Stimulated activated CD4-positive, alpha-beta T cell treated with anti-CD3 and anti-CD28 coated beads, Interleukin-2, amount 100 ng/mL, for 4 hours (primary cell): Measurements from ENCODE around the gene C22orf15.

Source experiments
- DNase-seq: peaks from one replicate; pipeline ENCODE4 v3.0.0-alpha.2; 2020; ENCODE audit warnings: low read depth

The C22orf15 gene

DNA sequence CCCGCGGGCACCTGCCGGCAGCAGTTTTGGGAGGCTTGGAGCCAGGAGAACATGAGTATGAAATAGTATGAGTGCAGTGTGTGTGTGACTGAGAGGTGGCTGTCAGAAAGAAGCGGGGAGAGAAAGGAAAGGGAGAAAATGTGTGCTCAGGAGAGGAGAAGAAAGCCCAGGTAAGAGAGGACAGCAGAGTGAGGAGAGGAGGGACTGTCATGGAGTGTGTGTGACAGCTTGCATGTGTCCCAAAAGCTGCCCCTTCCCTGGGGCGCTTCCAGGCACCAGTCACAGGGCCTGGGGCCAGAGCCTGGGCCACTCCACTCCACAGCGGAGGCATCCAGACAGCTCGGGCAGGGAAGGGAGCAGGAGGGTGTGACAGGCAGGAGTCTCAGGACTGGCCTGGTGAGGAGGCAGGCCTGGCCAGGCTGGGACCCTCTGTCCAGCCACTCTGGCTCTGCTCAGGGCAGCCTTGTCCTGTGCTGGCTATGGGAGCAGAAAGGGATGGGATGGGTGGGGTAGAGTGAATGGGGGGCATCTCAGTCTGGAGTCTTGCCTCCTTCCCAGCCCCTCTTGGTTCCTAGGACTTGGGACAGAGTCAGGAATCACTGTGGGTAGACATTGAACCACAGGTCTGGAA, 10.8 kb downstream of the C22orf15 start:
- DNase-seq: no peak

DNA sequence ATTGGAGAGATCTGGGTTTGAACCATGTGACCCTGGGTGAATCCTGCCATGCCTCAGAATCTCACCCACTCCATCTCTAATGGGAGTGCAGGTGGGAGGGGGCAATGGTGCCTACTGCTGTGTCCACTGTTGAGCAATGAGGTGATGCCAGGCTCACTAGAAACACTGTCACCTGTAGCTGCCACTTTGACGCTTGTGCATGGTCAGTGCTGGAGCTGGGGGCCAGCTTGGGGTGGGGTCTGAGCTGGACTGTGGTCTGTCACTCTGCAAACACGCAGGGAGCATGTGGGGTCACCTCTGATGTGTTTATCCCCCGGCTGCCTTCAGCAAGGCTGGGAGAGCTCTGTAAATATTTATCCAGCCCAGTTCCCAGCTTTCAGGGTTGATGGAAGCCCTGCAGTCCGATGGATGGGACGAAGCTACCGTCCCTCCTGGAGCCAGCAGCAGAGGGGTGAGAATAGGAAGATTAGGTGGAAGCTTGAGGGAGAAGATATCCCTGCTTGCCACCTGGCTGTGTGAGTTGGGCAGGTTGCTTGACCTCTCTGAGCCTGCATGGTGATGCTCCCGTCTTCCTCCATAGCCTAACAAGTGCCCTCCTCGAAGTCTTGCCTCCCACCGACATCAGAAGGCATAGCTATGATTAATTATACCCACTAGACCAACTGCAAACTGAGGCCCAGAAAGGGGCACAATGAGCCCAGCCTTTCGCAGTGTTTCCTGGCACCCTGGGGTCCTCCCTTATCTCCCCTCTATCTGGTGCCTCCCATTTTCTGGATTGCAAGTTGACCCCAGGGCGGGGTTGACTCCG, 11.5 kb downstream of the C22orf15 start:
- no peak for DNase-seq

DNA sequence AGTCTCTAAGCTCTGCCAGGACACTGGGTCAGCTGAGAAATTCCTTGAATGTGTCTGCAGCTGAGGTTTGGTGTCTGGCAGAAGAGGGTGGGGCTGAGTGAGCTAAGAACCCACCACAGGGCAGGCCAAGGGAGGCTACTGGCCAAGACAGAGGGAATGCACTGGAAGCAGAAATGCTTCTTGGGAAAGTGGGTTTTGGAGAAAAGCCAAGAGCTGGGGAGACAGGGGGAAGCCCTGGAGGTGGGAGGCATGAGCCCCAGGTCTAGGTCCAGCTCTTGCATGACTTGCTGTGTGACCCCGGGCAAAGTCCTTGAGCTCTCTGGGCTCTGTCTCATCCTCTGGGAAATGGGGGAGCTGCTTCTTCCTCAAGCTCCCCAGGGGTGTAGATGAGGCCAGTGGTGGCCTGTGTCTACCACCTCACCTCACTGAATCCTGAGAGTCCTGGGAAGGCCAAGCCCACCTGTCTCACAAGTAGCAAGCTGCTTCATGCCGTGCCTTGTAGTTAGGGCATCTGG, 12.2 kb downstream of the C22orf15 start:
- no peak for DNase-seq

DNA sequence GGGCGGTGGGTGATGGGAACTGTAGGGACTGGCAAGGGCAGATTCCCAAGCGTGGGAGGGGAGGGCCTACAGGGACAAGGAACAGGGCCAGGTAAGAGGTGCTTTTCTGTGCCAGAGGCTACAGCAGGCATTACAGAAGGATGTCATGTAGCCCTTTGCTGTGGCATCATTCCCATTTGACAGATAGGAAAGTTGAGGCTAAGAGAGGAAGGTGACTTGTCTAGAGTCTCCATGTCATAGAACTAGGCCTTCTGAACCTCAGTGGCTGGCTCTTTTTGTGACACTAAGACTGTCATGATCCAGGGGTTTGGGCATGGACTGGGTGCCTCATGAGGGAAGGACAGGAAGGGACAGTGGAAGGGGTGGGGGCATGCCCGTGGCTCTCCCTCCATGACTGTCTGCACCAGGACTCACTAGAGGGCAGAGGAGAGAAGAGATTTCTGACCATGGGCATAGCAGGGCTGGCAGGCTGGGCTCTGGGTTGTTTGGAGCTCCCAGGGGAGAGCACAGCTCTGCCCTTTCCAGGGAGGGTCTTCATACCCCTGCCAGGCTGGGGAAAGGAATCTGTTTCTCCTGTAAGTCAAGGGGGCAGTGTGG, 13.1 kb downstream of the C22orf15 start:
- DNase-seq: no peak

DNA sequence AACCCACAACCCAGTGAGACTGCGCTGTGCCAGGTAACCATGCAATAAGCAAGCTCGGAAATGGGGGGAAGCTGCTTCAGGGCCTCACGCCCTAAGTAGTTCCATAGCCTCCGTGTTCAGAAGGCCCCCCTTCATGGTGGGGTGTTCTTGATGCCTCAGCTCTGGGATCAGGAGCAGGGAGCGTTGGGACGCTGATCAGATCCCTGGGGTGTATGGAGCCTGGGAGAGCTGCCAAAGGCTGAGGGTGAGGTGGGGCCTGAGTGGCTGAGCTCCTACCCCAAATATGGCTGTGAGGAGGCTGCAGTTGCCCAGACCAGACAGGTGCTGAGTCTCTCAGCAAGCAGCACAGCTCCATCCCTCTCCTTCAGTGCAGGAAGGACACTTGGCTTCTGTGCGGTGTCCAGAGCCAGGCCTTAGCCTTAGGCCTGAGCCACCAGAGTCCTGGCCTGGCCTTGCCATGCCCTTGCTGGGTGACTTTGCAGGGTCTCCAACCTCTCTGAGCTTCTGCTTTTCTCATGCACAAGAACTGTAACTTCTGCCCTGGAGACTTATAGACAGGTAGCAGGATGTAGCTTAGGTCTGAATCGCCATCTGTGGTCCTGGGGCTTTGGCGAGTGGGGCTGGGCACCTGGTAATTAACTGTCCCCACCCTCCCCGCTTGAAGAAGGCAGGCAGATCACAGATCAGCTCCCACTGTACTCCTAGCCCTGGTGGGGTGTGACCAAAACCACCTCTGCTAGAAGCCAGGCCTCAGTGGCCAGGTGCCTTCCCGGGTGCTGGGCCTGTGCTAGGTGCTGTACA, 15.2 kb downstream of the C22orf15 start:
- no peak for DNase-seq

DNA sequence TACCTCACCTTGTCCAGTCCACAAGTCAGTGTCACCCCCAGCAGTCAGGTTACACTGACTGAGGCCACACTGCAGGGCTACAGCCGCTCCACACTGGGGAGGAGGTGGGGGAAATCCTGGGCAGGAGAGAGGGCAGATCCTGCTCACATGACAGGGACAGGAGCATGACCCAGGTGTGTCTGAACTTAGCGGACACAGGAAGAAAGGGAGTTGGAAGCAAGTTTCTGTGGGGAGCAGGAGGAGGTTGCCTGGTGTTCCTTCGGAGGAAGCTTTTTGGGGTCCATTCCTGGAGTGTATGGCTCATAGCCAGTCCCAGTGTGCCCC, 15.7 kb downstream of the C22orf15 start:
- DNase-seq: no peak

DNA sequence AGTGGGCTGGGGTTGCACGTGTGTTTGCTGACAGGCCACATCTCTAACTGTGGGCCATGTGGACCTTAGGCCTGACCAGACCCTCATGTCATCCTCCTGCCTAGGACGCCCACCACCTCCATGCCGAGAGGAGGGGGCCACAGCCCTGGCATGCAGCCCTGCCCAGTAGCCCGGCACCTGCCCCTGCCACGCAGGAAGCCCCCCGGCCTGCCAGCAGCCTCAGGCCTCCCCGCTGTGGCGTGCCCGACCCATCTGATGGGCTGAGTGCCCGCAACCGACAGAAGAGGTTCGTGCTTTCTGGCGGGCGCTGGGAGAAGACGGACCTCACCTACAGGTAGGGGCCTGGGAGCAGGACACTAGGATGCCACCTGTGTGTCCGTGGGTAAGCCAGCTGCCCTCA, 16.3 kb downstream of the C22orf15 start:
- DNase-seq: no peak

DNA sequence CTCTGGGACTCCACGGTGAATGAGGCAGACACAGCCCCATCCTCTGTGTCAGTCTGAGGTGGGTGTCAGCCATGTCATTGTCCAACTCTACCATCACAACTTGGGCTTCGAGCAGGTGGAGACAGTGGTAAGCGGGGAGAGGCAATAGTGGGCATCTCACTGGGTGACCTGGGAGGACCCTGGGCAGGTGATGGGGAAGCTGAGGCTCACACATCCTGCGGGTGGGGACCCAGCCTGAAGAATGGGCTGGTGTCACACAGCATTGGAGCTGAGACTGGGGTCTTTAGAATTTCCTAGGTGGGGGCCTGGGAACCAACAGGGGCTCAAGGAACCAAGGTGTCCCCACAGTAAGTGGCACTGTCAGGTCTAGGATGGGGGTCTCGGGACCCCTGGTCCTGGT, 16.9 kb downstream of the C22orf15 start:
- DNase-seq: no peak

DNA sequence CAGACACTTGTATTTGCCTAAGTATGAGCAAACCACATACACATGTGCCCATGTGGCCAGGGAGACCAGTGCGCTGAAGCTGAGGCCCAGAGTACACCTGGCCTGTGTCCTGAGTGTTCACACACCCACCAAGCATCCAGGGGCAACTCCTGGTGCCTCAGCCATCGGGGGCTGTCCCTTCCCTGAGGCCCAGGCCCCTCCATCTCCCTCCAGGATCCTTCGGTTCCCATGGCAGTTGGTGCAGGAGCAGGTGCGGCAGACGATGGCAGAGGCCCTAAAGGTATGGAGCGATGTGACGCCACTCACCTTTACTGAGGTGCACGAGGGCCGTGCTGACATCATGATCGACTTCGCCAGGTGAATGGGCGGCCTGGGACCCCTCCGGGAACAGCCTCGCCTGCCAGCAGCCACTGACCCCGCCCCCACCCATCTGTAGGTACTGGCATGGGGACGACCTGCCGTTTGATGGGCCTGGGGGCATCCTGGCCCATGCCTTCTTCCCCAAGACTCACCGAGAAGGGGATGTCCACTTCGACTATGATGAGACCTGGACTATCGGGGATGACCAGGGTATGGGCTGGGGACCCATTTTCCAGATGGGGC, 17.5 kb downstream of the C22orf15 start:
- DNase-seq: no peak

DNA sequence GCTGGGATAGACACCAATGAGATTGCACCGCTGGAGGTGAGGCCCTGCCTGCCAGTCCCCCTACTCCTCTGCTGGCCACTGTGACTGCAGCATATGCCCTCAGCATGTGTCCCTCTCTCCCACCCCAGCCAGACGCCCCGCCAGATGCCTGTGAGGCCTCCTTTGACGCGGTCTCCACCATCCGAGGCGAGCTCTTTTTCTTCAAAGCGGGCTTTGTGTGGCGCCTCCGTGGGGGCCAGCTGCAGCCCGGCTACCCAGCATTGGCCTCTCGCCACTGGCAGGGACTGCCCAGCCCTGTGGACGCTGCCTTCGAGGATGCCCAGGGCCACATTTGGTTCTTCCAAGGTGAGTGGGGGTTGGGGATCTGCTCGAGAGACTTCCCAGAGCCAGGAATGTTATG, 18.3 kb downstream of the C22orf15 start:
- no peak for DNase-seq

DNA sequence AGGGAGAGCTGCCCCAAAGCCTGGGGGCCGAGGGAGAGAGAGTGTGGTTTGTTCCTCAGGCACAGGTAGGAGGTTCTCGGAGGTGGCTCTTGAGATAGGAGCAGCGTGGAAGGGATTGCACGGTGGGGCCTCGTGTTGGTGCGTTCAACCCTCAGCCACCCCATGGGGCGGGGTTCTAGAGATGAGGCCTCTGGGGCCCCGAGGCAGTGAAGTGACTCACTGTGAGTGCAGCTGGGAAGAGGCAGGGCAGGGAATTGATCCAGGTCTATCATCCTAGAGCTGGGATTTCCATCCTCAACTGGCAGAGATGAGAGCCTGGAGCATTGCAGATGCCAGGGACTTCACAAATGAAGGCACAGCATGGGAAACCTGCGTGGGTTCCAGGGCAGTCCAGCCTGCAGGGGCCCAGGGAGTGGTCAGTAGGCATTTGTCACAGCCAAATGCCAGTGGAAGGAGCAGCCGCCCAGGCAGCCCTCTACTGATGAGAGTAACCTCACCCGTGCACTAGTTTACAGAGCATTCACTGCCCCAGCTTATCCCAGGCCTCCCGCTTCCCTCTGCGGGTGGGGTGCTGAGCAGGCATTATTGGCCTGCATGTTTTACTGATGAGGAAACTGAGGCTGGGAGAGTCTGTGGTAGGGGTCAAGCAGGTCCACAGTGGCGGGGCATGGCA, 18.9 kb downstream of the C22orf15 start:
- DNase-seq: no peak

DNA sequence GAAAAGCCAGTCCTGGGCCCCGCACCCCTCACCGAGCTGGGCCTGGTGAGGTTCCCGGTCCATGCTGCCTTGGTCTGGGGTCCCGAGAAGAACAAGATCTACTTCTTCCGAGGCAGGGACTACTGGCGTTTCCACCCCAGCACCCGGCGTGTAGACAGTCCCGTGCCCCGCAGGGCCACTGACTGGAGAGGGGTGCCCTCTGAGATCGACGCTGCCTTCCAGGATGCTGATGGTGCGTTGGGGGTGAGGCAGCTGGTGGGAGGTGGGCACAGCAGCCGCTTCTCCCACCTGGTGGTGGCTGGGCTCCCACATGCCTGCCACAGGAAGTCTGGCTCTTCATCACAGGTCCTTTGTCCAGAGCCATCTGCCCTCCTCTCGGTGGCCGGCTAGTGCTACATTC, 19.5 kb downstream of the C22orf15 start:
- no peak for DNase-seq

DNA sequence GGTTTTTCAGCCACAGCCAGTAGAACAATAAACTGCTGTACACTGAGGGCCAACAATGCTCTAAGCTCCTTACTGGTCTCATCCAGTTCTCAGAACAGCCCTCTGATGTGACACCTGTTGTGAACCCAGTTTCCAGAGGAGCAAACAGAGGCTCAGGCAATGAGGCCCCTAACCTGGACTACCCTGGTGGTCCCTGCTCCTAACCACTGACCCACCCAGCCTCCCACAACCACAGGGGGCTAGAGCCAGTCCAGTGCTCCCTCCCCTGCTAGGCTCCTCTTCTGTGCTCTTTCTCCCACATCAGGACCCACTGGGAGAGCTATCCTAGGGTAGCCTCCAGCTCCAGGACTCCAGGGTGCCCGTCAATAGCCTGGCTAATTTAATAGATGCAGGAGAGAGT, 19.9 kb downstream of the C22orf15 start:
- DNase-seq: no peak

DNA sequence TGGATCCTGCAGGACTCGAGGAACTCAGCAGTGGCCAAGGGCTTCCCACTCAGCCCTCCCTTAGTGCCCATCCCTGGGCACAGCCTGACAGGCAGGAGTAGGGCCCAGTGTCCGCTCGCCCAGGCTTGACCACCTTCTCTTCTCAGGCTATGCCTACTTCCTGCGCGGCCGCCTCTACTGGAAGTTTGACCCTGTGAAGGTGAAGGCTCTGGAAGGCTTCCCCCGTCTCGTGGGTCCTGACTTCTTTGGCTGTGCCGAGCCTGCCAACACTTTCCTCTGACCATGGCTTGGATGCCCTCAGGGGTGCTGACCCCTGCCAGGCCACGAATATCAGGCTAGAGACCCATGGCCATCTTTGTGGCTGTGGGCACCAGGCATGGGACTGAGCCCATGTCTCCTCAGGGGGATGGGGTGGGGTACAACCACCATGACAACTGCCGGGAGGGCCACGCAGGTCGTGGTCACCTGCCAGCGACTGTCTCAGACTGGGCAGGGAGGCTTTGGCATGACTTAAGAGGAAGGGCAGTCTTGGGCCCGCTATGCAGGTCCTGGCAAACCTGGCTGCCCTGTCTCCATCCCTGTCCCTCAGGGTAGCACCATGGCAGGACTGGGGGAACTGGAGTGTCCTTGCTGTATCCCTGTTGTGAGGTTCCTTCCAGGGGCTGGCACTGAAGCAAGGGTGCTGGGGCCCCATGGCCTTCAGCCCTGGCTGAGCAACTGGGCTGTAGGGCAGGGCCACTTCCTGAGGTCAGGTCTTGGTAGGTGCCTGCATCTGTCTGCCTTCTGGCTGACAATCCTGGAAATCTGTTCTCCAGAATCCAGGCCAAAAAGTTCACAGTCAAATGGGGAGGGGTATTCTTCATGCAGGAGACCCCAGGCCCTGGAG, 20.7 kb downstream of the C22orf15 start:
- no peak for DNase-seq

DNA sequence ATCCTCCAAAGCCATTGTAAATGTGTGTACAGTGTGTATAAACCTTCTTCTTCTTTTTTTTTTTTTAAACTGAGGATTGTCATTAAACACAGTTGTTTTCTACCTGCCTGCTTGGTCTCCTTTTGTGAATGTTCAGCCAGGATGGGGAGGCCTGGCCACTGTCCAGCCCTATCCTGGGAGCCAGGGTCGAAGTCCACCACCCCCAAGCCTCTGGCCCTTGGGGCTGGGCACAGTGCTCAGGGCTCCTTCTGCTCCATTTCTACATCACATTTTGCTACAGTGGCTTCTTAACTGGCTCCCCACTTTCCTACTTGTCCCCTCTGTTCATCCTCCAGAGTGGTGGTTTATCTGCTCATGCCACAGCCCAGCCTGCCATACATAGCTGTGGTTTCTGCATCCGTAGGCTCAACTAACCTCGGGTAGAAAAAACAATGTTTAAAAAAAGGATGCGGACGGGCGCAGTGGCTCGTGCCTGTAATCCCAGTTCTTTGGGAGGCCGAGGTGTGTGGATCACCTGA, 21.5 kb downstream of the C22orf15 start:
- no peak for DNase-seq

DNA sequence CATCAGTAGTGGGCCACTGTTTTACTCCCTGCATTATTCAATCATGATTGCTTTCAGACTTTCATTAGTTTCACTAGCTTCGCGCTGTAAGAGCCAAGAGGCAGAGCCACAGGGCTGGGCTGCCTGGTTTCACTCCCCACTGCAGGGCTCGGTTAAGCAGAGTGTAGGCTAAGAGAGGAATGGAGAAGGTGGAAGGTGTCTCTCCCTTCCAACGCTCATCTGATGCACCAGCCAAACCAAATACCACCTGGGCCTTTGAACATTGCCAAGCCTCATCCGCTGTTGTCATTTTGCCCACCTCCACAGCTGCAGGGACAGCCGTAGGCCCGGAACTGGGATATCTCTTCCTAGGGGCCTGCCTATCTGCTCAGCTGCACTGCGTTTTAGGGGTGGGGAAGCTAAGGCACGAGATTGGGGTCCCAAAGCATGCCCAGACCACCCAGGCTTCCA, 23.5 kb downstream of the C22orf15 start:
- no peak for DNase-seq

DNA sequence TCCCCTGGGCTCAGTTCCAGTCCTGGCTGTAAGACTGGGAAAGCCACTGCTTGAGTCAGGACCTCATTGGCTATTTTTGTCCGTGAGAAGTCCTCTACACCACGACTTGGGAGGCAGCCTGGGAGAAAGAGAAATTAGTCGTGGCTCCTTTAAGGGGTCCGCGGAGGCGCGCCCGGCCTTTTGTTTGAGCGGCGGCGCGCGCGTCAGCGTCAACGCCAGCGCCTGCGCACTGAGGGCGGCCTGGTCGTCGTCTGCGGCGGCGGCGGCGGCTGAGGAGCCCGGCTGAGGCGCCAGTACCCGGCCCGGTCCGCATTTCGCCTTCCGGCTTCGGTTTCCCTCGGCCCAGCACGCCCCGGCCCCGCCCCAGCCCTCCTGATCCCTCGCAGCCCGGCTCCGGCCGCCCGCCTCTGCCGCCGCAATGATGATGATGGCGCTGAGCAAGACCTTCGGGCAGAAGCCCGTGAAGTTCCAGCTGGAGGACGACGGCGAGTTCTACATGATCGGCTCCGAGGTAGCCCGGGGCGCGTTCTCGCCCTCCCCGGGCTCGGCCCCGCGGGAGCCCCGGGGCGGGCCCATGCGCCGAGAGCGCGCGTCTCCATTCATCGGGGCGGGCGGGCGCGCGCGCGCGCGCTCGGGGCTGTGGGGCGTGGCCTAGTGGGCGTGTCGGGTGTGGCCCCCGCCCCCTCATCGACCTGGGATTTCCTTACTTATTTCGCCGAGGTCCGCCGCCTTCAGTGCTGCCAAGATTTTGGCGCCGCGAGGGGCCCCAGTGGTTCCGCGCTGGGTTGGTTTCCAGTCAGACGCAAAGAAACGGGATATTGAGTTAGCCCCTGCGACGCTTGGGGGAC, 24.2 kb downstream of the C22orf15 start, which contains the start of gene SMARCB1:
TSS of gene SMARCB1 (plus strand) at position 215 of the 848 bp plus-strand sequence. CDS start at position 419, 204 bp downstream.
- DNase-seq: peak; percentile 85

DNA sequence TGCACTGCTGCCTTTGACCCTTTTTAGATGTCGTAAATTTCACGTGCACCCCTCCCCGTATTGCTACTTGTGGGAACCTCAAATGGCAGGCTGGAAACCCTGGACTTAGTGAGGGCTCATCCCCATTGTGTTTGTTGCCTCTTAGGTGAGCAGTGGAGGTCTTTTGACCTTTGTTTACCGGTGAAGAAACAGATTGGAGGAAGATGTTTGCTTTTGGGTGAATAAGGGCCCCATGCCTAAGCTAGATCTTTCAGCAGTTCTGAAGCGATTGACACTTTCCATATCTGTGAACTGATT, 24.8 kb downstream of the C22orf15 start:
- DNase-seq: no peak

DNA sequence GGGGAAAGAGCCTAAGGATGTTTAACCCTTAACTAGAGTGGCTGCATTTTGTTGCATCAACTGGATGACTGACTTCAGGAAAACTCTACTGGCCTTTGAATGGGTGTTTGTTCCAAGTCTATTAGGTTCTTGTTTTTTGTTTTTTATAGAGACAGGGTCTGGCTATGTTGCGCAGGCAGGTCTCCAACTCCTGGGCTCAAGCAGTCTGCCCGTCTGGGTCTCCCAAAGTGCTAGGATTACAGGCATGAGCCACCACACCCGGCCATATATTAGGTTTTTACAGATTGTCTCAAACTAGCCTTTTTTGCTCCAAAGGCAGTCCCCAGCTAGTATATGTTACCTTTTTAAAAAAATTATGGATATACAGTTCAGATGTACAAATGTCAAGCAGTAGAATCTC, 25.1 kb downstream of the C22orf15 start:
- no peak for DNase-seq
